Breast epithelium (tissue), 3 donors: ENCODE results near the gene OSBPL2.

Experiments
- CTCF ChIP-seq, 3 donors: fragments of 450-650 bp; IDR thresholded peaks; one replicate each; pipeline ENCODE4 v1.5.1; 2016 to 2017; ENCODE audit warnings: antibody characterized with exemption in 3 of 3, mild to moderate bottlenecking in 3 of 3, moderate library complexity in 3 of 3
- POLR2A ChIP-seq: fragments of 450-650 bp; IDR thresholded peaks from one replicate; pipeline ENCODE4 v1.6.1; 2016; ENCODE audit warnings: antibody characterized with exemption, mild to moderate bottlenecking, moderate library complexity
- POLR2AphosphoS5 ChIP-seq, 3 donors: sonication (generic); formaldehyde crosslinking; IDR thresholded peaks; one replicate each; pipeline ENCODE4 v1.6.1; 2017; ENCODE audit warnings: antibody characterized with exemption in 3 of 3

GRCh38 chr20:62313460-62314338, 75.4 kb downstream of the OSBPL2 start:
- TF ChIP-seq CTCF (IDR thresholded peaks at IDR 0.05) (no peak), POLR2A (no peak), POLR2AphosphoS5 (IDR thresholded peaks at IDR 0.05) (no peak)
